SKM-1 (cell line): ENCODE measurements around the gene CACNB4.

ENCODE experiments used
- DNase-seq: peaks from one replicate; lab custom pipeline; 2025; ENCODE audit not compliant: unreplicated experiment; lab: John Stamatoyannopoulos, UW

CACNB4 gene

DNA sequence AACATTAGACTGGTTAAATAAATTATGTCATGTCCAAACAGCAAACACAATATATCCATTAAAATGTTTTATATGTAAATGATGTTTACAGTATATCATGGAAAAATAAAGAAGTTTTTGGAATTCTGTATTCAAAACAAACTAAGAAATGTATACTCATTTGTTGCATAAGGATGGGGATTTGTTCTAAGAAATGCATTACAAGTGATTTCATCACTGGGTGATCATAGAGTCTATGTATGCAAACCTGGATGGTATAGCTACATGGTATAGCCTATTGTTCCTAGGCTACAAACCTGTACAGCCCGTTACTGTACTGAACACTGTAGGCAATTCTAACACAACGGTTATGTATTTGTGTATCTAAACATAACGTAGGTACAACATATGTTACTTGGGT is 305.7 kb downstream of the CACNB4 start:
- no peak for DNase-seq

DNA sequence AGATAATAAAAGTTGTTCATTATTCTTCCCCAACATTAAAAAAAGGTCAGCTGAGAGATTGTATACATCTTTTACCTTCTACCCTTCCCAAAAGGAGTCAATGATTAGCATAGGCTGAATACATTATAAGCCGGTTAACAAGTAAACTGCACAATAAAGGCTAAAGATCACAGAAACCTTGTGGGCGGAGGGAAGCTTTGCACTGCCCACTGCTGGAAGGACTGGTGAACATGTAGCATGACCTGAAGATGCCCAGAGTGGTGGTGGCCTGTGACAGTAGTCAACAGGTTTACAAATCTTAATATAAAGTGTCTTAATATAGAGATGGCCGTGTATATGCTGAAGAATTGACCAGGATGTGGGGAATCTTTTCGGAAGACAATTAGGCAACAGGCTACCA is 306.3 kb downstream of the CACNB4 start:
- no peak for DNase-seq

DNA sequence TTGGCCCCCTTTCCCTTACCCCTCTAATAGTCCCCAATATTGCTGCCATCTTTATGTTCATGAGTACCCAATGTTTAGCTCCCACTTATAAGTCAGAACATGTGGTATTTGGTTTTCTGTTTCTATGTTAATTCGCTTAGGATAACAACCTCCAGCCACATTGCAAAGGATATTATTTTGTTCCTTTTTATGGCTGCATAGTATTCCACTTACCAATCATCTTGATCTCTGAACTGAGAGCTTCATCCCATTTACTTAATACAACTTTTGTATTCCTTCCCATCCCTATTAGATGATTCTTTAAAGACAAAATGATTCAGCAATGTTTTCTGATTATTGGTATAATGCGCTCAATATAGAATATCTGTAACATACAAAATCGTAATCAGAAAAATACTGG is 307.3 kb downstream of the CACNB4 start:
- no peak for DNase-seq

DNA sequence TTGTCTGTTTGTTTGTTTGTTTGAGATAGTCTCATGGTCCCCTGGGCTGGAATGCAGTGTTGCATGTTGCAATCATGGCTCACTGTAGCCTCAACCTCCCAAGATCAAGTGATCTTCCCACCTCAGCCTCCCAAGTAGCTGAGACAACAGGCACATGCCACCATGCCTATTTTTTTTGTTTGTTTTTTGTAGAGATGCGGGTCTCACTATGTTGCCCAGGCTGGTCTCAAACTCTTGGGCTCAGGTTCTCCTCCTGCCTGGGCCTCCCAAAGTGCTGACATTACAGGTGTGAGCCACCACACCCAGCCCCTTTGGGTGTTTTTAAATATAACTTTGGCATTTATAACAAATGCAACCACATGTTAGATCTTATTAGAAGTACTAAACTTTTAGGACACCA is 308.2 kb downstream of the CACNB4 start:
- DNase-seq, result no peak

DNA sequence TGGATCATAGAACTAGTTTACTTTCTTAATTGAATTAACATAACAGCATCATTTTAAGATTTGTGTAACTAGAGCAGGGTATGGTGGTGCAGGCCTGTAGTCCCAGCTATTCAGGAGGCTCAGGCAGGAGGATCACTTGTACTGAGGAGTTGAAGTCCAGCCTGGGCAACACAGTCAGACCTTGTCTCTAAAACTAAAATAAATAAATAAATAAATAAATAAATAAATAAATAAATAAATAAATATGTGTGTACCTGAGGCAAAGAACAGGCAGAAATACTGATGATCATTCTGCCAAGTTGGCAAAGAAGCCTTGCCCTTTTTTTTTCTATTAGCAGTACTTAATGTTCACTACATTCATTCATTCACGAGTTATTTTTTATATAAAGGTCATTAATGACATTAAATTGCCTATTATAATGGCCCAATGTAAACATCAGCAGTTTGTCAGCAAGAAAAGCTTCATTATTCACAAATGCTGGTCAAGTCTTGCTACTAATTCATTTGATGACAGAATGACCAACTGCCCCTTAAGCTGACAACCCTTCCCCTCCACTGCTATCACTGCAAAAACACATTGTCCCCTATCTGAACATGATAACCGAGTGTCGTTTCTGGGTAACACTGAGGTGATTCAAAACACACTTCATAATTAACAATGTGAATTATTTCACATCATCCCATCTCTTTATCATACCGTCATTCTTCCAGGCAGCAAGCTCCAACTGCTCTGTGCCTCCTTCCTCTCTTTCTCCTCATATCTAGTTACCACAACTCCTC is 309.6 kb downstream of the CACNB4 start:
- no peak for DNase-seq

DNA sequence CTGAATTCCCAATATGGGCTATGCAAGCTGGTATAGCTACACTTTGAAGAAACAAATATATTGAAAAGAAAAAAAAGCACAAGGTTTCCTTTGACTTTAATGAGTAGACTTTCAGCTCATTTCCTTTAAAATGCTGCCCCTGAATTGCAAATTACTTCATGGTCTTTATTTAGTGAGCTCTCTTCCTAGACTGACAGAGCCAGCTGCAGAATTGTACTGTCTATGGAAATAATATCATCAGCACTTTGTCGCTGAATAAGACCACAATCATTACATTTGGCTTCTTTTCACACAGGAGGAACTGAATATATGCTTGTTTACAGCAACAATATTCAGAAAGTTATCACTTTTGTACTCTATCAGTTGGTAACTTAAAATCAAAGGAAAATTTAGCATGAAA is 312.4 kb downstream of the CACNB4 start:
- DNase-seq, result no peak

DNA sequence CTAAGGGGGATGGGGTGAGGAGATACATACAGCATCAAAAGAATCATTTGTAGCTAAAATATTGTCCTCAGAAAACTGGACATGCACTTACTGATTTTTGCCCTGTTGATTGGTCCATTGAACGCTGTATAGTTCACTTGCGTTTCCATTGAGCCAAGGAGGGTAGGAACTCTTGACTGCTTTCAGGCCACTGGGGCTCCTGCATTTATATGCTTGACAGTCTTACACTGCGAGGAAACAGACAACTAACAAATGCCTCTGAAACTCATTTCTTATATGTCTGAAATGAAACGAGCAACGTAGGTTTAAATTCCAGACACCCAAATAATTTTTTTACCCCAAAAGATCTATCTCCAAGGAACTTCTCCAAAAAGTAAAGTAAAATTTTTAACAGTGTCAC is 312.8 kb downstream of the CACNB4 start:
- no peak for DNase-seq

DNA sequence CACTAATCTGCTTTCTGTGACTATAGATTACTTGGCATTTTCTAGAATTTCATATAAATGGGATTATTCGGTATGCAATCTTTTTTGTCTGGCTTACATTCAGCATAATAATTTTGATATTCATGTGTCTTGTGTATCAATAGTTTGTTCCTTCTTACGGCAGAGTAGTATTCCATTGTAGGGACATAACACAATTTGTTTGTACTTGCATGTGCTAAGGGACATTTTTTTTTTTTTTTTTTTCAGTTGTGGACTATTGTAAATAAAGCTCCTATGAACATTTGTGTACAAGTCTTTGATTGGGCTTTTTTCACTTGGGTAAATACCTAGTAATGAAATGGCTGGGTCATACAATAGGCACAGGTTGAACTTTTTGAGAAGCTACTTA is 315.7 kb downstream of the CACNB4 start:
- DNase-seq, result no peak
